Endodermal cell (in vitro differentiated cells): ENCODE measurements around the gene WNK3. TPM values are rescaled to one million over a fixed set of nuclear protein-coding genes. Genes with fewer than 3 reads are reported as not detected.

ENCODE experiments used
- DNase-seq: peaks from one replicate; pipeline ENCODE4 v3.0.0-alpha.2; 2017
- H3K27ac ChIP-seq: 2 replicates; pipeline ENCODE4 v1.5.1; 2013; ENCODE audit warnings: mild to moderate bottlenecking, low read depth, low read length, moderate library complexity
- H3K27me3 ChIP-seq: 2 replicates; pipeline ENCODE4 v1.6.1; 2013; ENCODE audit warnings: mild to moderate bottlenecking, low read length, moderate library complexity; ENCODE audit not compliant: insufficient read depth, control insufficient read depth, poor library complexity, severe bottlenecking
- H3K36me3 ChIP-seq: 2 replicates; pipeline ENCODE4 v1.7.0; 2013; ENCODE audit warnings: mild to moderate bottlenecking, low read length, moderate library complexity; ENCODE audit not compliant: control insufficient read depth, insufficient read depth
- H3K4me1 ChIP-seq: one replicate; pipeline ENCODE4 v1.7.0; 2013; ENCODE audit warnings: low read length; ENCODE audit not compliant: control insufficient read depth, insufficient read depth
- H3K4me3 ChIP-seq: 2 replicates; pipeline ENCODE4 v1.5.1; 2013; ENCODE audit warnings: mild to moderate bottlenecking, low read length, moderate library complexity
- H3K9ac ChIP-seq: 2 replicates; pipeline ENCODE4 v1.6.1; 2013; ENCODE audit warnings: mild to moderate bottlenecking, low read length, moderate library complexity; ENCODE audit not compliant: poor library complexity, severe bottlenecking; ENCODE audit errors: extremely low read depth
- H3K9me3 ChIP-seq: 2 replicates; pipeline ENCODE4 v1.6.1; 2013; ENCODE audit warnings: mild to moderate bottlenecking, low read length, moderate library complexity; ENCODE audit not compliant: control insufficient read depth
- H3K27ac Mint-ChIP-seq: 2 replicates; pipeline ENCODE4 v1.8.0; 2020; ENCODE audit warnings: mixed read lengths
- H3K27me3 Mint-ChIP-seq: 2 replicates; pipeline ENCODE4 v1.8.0; 2021; ENCODE audit warnings: mild to moderate bottlenecking, mixed read lengths; ENCODE audit not compliant: insufficient read depth
- H3K36me3 Mint-ChIP-seq: 2 replicates; pipeline ENCODE4 v1.8.0; 2020; ENCODE audit warnings: low read depth, mixed read lengths
- H3K4me1 Mint-ChIP-seq: 2 replicates; pipeline ENCODE4 v1.8.0; 2020; ENCODE audit warnings: mixed read lengths
- H3K4me3 Mint-ChIP-seq: 2 replicates; pipeline ENCODE4 v1.8.0; 2020; ENCODE audit warnings: mild to moderate bottlenecking, moderate library complexity, mixed read lengths
- H3K9me3 Mint-ChIP-seq: 2 replicates; pipeline ENCODE4 v1.8.0; 2020; ENCODE audit warnings: mild to moderate bottlenecking, mixed read lengths
- CTCF ChIP-seq: fragments of 200-600 bp; sonication (generic); conservative IDR thresholded peaks from 2 replicates; pipeline ENCODE4 v1.5.0; 2021; ENCODE audit warnings: antibody characterized with exemption, mild to moderate bottlenecking
- WGBS, 2 experiments: methylation state at CpG; one replicate each; pipeline versions ENCODE4 v1.1.5 to v1.1.7; 2013; ENCODE audit warnings: missing lambda C conversion rate in 2 of 2, mixed read lengths in 1 of 2; ENCODE audit not compliant: insufficient coverage in 1 of 2, insufficient read length in 1 of 2; 5-methylcytosine and 5-hydroxymethylcytosine counted together
- total RNA-seq, 2 donors: library from RNA; stranded (reverse); fragmentation: NEBNext Ultra II Directional in 1 of 2; extraction: Animal tissue kit (Norgen Biotek cat#: 25700) in 1 of 2; gene quantifications; 2 replicates in 1 of 2; 3 replicates in 1 of 2; pipeline ENCODE4 v1.2.1, GENCODE V29; 2021

WNK3 gene
- total RNA-seq, 2 donors from 2014 or later, result 38.3 to 40.4 TPM

- peaks cover 7% of the 10 kb centered on the region for H3K36me3 Mint-ChIP-seq
- Histone ChIP-seq H3K4me1 (no peaks in the 10 kb centered on the region), H3K27me3 (no peaks in the 10 kb centered on the region), H3K9ac (no peak overlapping the region), H3K27ac (no peak overlapping the region), H3K9me3 (no peaks in the 10 kb centered on the region), H3K36me3 (no peaks in the 10 kb centered on the region), H3K4me3 (no peak overlapping the region)
- H3K4me1 Mint-ChIP-seq, result no peaks in the 10 kb centered on the region
- H3K9me3 Mint-ChIP-seq, result peaks cover 30% of the 10 kb centered on the region
- H3K4me3 Mint-ChIP-seq, result no peak overlapping the region
- H3K27ac Mint-ChIP-seq, result no peak overlapping the region
- no peak for DNase-seq
- H3K27me3 Mint-ChIP-seq, result no peaks in the 10 kb centered on the region
- 97% methylated on average over 8 of the region's 8 CpGs; no CpG with 5 or more reads in 1 of the 2 experiments for WGBS, 2 experiments
- no peak for TF ChIP-seq CTCF
Measured at GRCh38 chrX:54325077-54325476, 32.8 kb downstream of the WNK3 start.

DNA sequence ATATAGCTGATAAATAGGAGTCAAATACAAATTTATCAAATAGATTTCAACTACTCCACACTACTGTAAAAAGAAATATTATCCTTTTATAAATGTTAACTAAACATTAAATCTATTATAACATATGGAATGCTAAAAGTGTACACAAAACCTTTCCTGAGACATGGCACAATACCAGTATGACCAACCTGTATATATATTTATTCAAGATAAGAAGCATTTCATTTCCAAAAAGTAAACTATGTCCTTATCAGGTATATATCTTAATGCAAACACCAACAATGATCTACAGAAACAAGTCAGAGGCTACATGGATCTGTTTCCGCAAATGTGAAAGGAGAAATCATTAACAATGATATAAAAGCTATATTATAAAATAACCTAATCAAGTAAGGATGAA lies 37.8 kb downstream of the WNK3 start:
- H3K9ac ChIP-seq, result no peak overlapping the region
- no peaks in the 10 kb centered on the region for H3K27me3 ChIP-seq
- no peaks in the 10 kb centered on the region for H3K9me3 ChIP-seq
- no peak overlapping the region for H3K4me3 ChIP-seq
- Mint-ChIP-seq H3K27me3 (no peaks in the 10 kb centered on the region), H3K27ac (no peak overlapping the region), H3K4me3 (no peak overlapping the region), H3K9me3 (peaks cover 38% of the 10 kb centered on the region), H3K36me3 (peaks cover 9% of the 10 kb centered on the region), H3K4me1 (no peaks in the 10 kb centered on the region)
- no peak for TF ChIP-seq CTCF
- no peak for DNase-seq
- H3K27ac ChIP-seq, result no peak overlapping the region
- no peaks in the 10 kb centered on the region for H3K4me1 ChIP-seq
- H3K36me3 ChIP-seq, result peaks cover 4% of the 10 kb centered on the region
- no CpG with 5 or more reads among the region's 1 CpG for WGBS, 2 experiments

GRCh38 chrX:54306379-54306778 lies 51.5 kb downstream of the WNK3 start:
- H3K9me3 ChIP-seq, result no peaks in the 10 kb centered on the region
- no peak overlapping the region for H3K4me3 ChIP-seq
- no peaks in the 10 kb centered on the region for H3K27me3 ChIP-seq
- Mint-ChIP-seq H3K36me3 (peaks cover 31% of the 10 kb centered on the region), H3K4me1 (no peaks in the 10 kb centered on the region), H3K27ac (no peak overlapping the region), H3K4me3 (no peak overlapping the region), H3K27me3 (no peaks in the 10 kb centered on the region), H3K9me3 (peaks cover 31% of the 10 kb centered on the region)
- H3K27ac ChIP-seq, result no peak overlapping the region
- no peak overlapping the region for H3K9ac ChIP-seq
- peaks cover 29% of the 10 kb centered on the region for H3K36me3 ChIP-seq
- no CpG with 5 or more reads among the region's 2 CpGs for WGBS, 2 experiments
- H3K4me1 ChIP-seq, result no peaks in the 10 kb centered on the region
- DNase-seq, result no peak
- no peak for TF ChIP-seq CTCF
